CD14-positive monocyte (primary cell): ENCODE measurements around the gene PMS1. TPM values are rescaled to one million over a fixed set of nuclear protein-coding genes. Genes with fewer than 3 reads are reported as not detected.
"Not testable (repeated sequence)": the region's sequence is repeated elsewhere in the genome, so short reads cannot be mapped to it uniquely, and the experiment has no call there.

Source experiments
- DNase-seq, 3 donors: peaks; one replicate each; pipeline ENCODE4 v3.0.0-alpha.2; 2011 to 2022
- H2AFZ ChIP-seq: 2 replicates; pipeline ENCODE4 v1.6.0; 2012; ENCODE audit warnings: mild to moderate bottlenecking, low read depth, low read length, inconsistent platforms; ENCODE audit not compliant: insufficient read depth, poor library complexity, severe bottlenecking
- H3K27ac ChIP-seq, 2 donors: 1 replicate in 1 of 2; 2 replicates in 1 of 2; pipeline ENCODE4 v1.5.1; 2012 to 2013; ENCODE audit warnings: low read length in 2 of 2, control low read depth in 1 of 2, inconsistent platforms in 1 of 2, low read depth in 1 of 2, mild to moderate bottlenecking in 1 of 2
- H3K27me3 ChIP-seq, 2 donors: one replicate each; pipeline versions ENCODE4 v1.6.0 to v1.6.1; 2011 to 2013; ENCODE audit warnings: low read length in 2 of 2; ENCODE audit not compliant: control insufficient read depth in 2 of 2, insufficient read depth in 2 of 2
- H3K36me3 ChIP-seq, 2 donors: replicated peaks in 1 of 2; 1 replicate in 1 of 2; 2 replicates in 1 of 2; pipeline versions ENCODE4 v1.5.1 to v1.6.1; 2012 to 2013; ENCODE audit warnings: low read length in 2 of 2, control low read depth in 1 of 2, inconsistent platforms in 1 of 2, mild to moderate bottlenecking in 1 of 2; ENCODE audit not compliant: insufficient read depth in 2 of 2, control insufficient read depth in 1 of 2
- H3K4me1 ChIP-seq, 2 donors: 1 replicate in 1 of 2; 2 replicates in 1 of 2; pipeline versions ENCODE4 v1.5.1 to v1.6.1; 2012 to 2013; ENCODE audit warnings: low read length in 2 of 2, control low read depth in 1 of 2, inconsistent platforms in 1 of 2, mild to moderate bottlenecking in 1 of 2, moderate library complexity in 1 of 2; ENCODE audit not compliant: insufficient read depth in 2 of 2, control insufficient read depth in 1 of 2
- H3K4me2 ChIP-seq: replicated peaks from 2 replicates; pipeline ENCODE3; 2012; ENCODE audit warnings: low read length, moderate library complexity, mild to moderate bottlenecking; ENCODE audit not compliant: poor library complexity, severe bottlenecking; ENCODE audit errors: extremely low read depth
- H3K4me3 ChIP-seq, 3 experiments: fragments of 200-600 bp in 1 of 3; sonication (generic) in 1 of 3; replicated peaks in 1 of 3; 1 replicate in 2 of 3; 2 replicates in 1 of 3; pipeline ENCODE4 v1.5.1; 2011 to 2013; ENCODE audit warnings: low read length in 3 of 3, mild to moderate bottlenecking in 3 of 3, control low read depth in 2 of 3, low read depth in 2 of 3, inconsistent platforms in 1 of 3, moderate library complexity in 1 of 3
- H3K79me2 ChIP-seq: 2 replicates; pipeline ENCODE4 v1.6.0; 2012; ENCODE audit warnings: mild to moderate bottlenecking, control low read depth, inconsistent platforms, low read length, moderate library complexity; ENCODE audit not compliant: insufficient read depth
- H3K9ac ChIP-seq: 2 replicates; pipeline ENCODE4 v1.6.0; 2017; ENCODE audit warnings: low read length, mild to moderate bottlenecking; ENCODE audit not compliant: insufficient read depth, poor library complexity, severe bottlenecking
- H3K9me3 ChIP-seq, 2 donors: replicated peaks in 1 of 2; 1 replicate in 1 of 2; 2 replicates in 1 of 2; pipeline versions ENCODE4 v1.5.1 to v1.6.1; 2012 to 2013; ENCODE audit warnings: low read length in 2 of 2, control low read depth in 1 of 2; ENCODE audit not compliant: control insufficient read depth in 1 of 2, insufficient read depth in 1 of 2
- H4K20me1 ChIP-seq: 2 replicates; pipeline ENCODE4 v1.6.0; 2012; ENCODE audit warnings: mild to moderate bottlenecking, low read length, control low read depth, moderate library complexity; ENCODE audit not compliant: insufficient read depth
- H3K27ac Mint-ChIP-seq, 7 donors: one replicate each; pipeline ENCODE4 v1.8.0; 2020; ENCODE audit warnings: mild to moderate bottlenecking in 7 of 7, mixed read lengths in 7 of 7, moderate library complexity in 6 of 7, inconsistent platforms in 2 of 7
- H3K27me3 Mint-ChIP-seq, 3 donors: one replicate each; pipeline ENCODE4 v1.8.0; 2021 to 2022; ENCODE audit warnings: low read depth in 3 of 3, mild to moderate bottlenecking in 3 of 3, mixed read lengths in 3 of 3, moderate library complexity in 3 of 3, inconsistent platforms in 1 of 3
- H3K36me3 Mint-ChIP-seq, 2 donors: one replicate each; pipeline ENCODE4 v1.8.0; 2020; ENCODE audit warnings: mixed read lengths in 2 of 2, inconsistent platforms in 1 of 2, mild to moderate bottlenecking in 1 of 2
- H3K4me1 Mint-ChIP-seq: one replicate; pipeline ENCODE4 v1.8.0; 2020; ENCODE audit warnings: mild to moderate bottlenecking, mixed read lengths
- H3K4me3 Mint-ChIP-seq, 2 donors: one replicate each; pipeline ENCODE4 v1.8.0; 2020; ENCODE audit warnings: mild to moderate bottlenecking in 2 of 2, mixed read lengths in 2 of 2, moderate library complexity in 1 of 2
- H3K9me3 Mint-ChIP-seq, 7 donors: one replicate each; pipeline ENCODE4 v1.8.0; 2020 to 2022; ENCODE audit warnings: mixed read lengths in 7 of 7, mild to moderate bottlenecking in 6 of 7, moderate library complexity in 6 of 7, inconsistent platforms in 2 of 7
- WGBS: methylation state at CpG from one replicate; pipeline ENCODE4 v1.1.5; 2013; ENCODE audit warnings: missing lambda C conversion rate; ENCODE audit not compliant: insufficient coverage; 5-methylcytosine and 5-hydroxymethylcytosine counted together
- intact Hi-C, 2 donors: fragments of 100-400 bp; cut with micrococcal nuclease; formaldehyde crosslinking; loops; one replicate each; pipeline versions ENCODE4 v1.15.0 to v1.15.1; 2023
- polyA plus RNA-seq, 3 donors: library from polyadenylated mRNA; depleted of rRNA in 1 of 3; unstranded in 2 of 3; stranded (reverse) in 1 of 3; fragments of 300-500 nt in 2 of 3; fragments of >200 nt in 1 of 3; fragmentation: Illumina TruSeq in 2 of 3; gene quantifications; 1 replicate in 2 of 3; 2 replicates in 1 of 3; pipeline ENCODE4 v1.2.3, GENCODE V29; 2012 to 2021
- TF ChIP-seq, protein P1 (sequence below): fragments of 200-600 bp; IDR thresholded peaks from one replicate; pipeline ENCODE4 v1.8.0; 2022; ENCODE audit warnings: antibody characterized with exemption, mild to moderate bottlenecking

Gene PMS1
- polyA plus RNA-seq, 3 donors = 3.7 to 7.8 (median 5.7) TPM

- WGBS = 89% methylated on average over 1 of the region's 2 CpGs
- H3K27ac Mint-ChIP-seq = peak overlapping the region in 1 of 7 donors; percentile 24
- intact Hi-C loops = no loop called here
These were observed 27.8 kb upstream of the PMS1 start for GRCh38 chr2:189756311-189756952.

GRCh38 chr2:189760154-189760553 is 24.1 kb upstream of the PMS1 start:
- H3K9ac ChIP-seq, H4K20me1 ChIP-seq, H3K4me1 Mint-ChIP-seq, H3K9me3 ChIP-seq, H2AFZ ChIP-seq, H3K9me3 Mint-ChIP-seq, H3K4me3 Mint-ChIP-seq, H3K4me3 ChIP-seq, H3K36me3 ChIP-seq, H3K27me3 ChIP-seq, H3K27me3 Mint-ChIP-seq, intact Hi-C loops, H3K27ac ChIP-seq, H3K79me2 ChIP-seq, H3K27ac Mint-ChIP-seq, DNase-seq, H3K4me2 ChIP-seq: not testable (repeated sequence)
- peaks cover 10 to 14% of the 10 kb centered on the region in 2 donors for H3K4me1 ChIP-seq
- peaks cover 7 to 10% of the 10 kb centered on the region in 2 donors for H3K36me3 Mint-ChIP-seq
- WGBS = no CpG with 5 or more reads among the region's 19 CpGs

More at GRCh38 chr2:189756311-189756952, 27.8 kb upstream of the PMS1 start:
- Mint-ChIP-seq H3K9me3 (no peaks in the 10 kb centered on the region), H3K4me1 (no peaks in the 10 kb centered on the region), H3K36me3 (peaks cover 22 to 29% of the 10 kb centered on the region in 2 donors), H3K4me3 (no peak overlapping the region), H3K27me3 (no peaks in the 10 kb centered on the region)
- Histone ChIP-seq H3K27ac (no peak overlapping the region), H3K27me3 (no peaks in the 10 kb centered on the region), H3K9ac (no peak overlapping the region), H2AFZ (no peak overlapping the region), H4K20me1 (no peaks in the 10 kb centered on the region), H3K36me3 (peaks cover 10 to 34% of the 10 kb centered on the region in 2 donors), H3K4me2 (no peak overlapping the region), H3K4me1 (no peaks in the 10 kb centered on the region), H3K9me3 (no peaks in the 10 kb centered on the region), H3K79me2 (no peaks in the 10 kb centered on the region), H3K4me3 (no peak overlapping the region)
- TF ChIP-seq, protein P1, sequence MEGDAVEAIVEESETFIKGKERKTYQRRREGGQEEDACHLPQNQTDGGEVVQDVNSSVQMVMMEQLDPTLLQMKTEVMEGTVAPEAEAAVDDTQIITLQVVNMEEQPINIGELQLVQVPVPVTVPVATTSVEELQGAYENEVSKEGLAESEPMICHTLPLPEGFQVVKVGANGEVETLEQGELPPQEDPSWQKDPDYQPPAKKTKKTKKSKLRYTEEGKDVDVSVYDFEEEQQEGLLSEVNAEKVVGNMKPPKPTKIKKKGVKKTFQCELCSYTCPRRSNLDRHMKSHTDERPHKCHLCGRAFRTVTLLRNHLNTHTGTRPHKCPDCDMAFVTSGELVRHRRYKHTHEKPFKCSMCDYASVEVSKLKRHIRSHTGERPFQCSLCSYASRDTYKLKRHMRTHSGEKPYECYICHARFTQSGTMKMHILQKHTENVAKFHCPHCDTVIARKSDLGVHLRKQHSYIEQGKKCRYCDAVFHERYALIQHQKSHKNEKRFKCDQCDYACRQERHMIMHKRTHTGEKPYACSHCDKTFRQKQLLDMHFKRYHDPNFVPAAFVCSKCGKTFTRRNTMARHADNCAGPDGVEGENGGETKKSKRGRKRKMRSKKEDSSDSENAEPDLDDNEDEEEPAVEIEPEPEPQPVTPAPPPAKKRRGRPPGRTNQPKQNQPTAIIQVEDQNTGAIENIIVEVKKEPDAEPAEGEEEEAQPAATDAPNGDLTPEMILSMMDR = no peak
- no peak for DNase-seq
